Measurements from ENCODE around the gene EZH2.

DNA sequence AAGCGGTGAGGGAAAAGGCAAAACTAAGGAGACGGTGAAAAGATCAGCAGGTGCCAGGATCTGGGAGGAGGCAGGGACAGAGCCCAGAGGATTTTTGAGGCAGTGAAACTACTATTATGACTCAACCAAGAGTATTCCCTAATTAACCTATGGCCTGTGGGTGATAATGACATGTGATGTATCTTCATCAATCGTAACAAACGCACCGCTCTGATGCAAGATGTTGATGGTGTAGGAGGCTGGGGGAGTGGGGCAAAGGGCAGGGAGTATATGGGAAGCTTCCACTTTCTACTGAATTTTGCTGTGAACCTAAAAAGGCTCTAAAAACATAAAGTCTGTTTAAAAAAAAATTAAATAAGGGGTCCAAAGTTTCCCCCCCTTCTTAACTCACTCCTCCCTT is 25.5 kb upstream of the EZH2 start:
- TF ChIP-seq CTCF (IDR thresholded peaks at IDR 0.05), result no peak
- no peak for TF ChIP-seq POLR2A (IDR thresholded peaks at IDR 0.05)
